ENCODE results near the gene ABCA3.

DNA sequence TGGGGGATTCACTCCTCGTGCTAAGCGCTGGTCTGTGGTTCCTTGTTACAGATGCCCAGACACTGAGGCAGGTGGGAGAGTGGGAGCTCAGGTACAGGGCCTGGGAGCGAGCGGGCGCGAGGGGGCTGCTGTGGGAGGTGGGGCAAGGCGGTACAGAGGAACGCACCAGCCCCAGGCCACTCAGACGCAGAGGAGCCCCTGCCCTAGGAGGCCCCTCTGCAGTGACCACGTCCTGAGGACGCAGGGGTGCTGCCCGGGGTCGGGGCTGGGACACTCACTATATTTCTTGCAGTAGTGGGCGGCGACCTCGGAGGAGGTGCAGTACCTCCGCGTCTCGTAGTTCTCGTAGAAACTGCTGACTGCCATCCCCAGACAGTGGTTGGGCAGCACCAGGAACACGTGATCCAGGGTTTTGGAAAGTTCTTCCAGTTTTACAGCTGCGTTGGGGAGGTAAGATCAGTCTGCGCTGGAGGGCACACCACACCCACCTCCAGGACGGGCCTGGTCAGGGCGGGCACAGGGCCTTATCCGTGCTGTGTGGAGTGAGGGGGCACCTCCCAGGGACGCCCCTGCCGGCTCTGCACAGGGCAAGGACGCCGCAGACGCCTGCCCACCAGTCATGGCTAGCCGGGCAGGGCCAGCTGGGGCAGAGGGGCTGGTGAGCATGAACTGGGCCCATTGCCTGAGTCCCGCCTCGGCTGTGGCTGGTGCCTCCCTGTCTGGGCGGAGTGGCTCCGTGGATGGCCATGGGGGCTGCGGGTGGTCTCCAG is 56.3 kb downstream of the ABCA3 start:
- TF ChIP-seq, protein P1, sequence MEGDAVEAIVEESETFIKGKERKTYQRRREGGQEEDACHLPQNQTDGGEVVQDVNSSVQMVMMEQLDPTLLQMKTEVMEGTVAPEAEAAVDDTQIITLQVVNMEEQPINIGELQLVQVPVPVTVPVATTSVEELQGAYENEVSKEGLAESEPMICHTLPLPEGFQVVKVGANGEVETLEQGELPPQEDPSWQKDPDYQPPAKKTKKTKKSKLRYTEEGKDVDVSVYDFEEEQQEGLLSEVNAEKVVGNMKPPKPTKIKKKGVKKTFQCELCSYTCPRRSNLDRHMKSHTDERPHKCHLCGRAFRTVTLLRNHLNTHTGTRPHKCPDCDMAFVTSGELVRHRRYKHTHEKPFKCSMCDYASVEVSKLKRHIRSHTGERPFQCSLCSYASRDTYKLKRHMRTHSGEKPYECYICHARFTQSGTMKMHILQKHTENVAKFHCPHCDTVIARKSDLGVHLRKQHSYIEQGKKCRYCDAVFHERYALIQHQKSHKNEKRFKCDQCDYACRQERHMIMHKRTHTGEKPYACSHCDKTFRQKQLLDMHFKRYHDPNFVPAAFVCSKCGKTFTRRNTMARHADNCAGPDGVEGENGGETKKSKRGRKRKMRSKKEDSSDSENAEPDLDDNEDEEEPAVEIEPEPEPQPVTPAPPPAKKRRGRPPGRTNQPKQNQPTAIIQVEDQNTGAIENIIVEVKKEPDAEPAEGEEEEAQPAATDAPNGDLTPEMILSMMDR (IDR thresholded peaks at IDR 0.05), result no peak
- TF ChIP-seq POLR2A (IDR thresholded peaks at IDR 0.05), result no peak
